Epithelial cell of esophagus (primary cell): ENCODE measurements around the gene MTMR6.

ENCODE experiments used
- DNase-seq: peaks from one replicate; pipeline ENCODE4 v3.0.0; 2010; ENCODE audit warnings: low read depth
- H3K4me3 ChIP-seq: 2 replicates; pipeline ENCODE4 v1.5.1; 2011; ENCODE audit warnings: mild to moderate bottlenecking, low read length, control low read depth
- CTCF ChIP-seq: IDR thresholded peaks from 2 replicates; pipeline ENCODE4 v1.5.1; 2011; ENCODE audit warnings: low read depth, mild to moderate bottlenecking, low read length, control low read depth, inconsistent platforms; ENCODE audit not compliant: insufficient read depth; ENCODE audit errors: missing control alignments

The MTMR6 gene

DNA sequence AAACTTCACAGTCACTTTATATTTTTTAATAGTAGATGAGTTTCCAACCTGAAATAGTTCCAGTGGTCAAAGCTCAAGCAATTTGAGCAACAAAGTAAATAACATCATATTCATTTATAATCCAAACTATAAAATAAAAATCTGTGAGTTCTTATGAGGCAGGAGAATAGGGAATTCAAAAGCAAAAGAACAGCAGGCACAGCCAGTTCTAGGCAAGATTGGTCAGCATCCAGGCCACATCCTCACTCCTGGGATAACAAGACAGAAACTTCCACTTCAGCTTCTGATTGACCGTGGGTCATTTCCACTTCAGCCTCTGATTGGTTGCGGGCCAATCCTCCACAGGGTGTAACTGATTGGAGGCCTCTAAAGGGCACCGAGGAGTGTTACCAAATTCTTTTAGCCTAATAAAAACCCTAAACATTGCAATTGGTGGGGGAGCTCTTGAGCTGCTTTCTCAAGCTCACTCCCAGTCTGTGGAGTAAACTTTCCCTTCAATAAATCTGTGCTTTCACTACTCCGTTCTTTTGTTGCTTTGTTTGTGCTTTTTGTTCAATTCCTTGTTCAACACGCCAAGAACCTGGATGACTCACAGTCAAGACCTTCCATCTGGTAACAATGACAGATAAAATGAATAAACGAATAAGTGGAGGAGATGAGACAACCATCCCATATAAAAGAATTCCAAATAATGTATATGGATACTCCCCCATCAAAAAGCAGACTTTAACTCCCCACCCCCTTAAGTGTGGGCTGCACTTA, 72.6 kb downstream of the MTMR6 start:
- peak; percentile 48 for DNase-seq
- H3K4me3 ChIP-seq: no peak overlapping the region
- TF ChIP-seq CTCF: no peak

- no peak overlapping the region for H3K4me3 ChIP-seq
- no peak for TF ChIP-seq CTCF
- peak; percentile 96 for DNase-seq
Observed at GRCh38 chr13:25213715-25214114, 73.6 kb downstream of the MTMR6 start.

DNA sequence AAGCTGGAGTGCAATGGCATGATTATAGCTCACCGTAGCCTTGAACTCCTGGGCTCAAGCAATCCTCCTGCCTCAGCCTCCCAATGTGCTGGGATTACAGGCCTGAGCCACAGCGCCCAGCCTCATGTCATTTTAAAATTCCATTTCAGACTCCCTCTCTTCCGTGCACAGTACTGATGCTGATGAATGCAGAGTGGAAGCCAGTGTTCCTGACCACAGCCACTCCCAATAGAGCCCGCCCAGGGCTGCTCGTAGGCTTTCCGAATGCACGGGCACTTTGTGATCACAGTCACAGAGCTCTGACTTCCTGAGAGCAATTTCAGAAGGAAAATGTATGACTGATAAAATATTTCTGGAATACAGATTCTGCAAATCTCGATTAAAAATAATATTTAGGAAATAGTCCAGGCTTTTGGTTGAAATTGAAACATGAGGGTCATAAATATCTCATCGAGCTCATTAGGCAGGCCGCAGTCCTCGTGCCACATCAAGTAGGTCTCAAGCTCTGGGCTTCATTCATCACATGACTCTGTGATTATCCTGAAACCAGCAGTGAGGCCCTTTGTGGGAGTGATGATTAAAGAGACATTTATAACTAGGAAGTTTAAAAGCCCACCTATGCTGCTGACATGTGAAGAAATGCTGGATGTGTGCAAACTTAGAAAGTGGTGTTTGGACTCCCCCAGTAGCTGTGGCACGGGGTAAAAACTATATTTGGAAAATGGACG, 76.3 kb downstream of the MTMR6 start:
- no peak for TF ChIP-seq CTCF
- no peak for DNase-seq
- no peak overlapping the region for H3K4me3 ChIP-seq

- H3K4me3 ChIP-seq: no peak overlapping the region
- TF ChIP-seq CTCF: no peak
- DNase-seq: no peak
Observed at GRCh38 chr13:25207291-25207810, 79.9 kb downstream of the MTMR6 start.

- no peak overlapping the region for H3K4me3 ChIP-seq
- TF ChIP-seq CTCF: no peak
- no peak for DNase-seq
Observed at GRCh38 chr13:25204863-25205262, 82.4 kb downstream of the MTMR6 start.

GRCh38 chr13:25203127-25203740, 84.1 kb downstream of the MTMR6 start:
- no peak for TF ChIP-seq CTCF
- no peak for DNase-seq
- H3K4me3 ChIP-seq: no peak overlapping the region
